OCI-LY3 (cell line): ENCODE results near the gene DOK4.

Source experiments
- H2AFZ ChIP-seq: fragments of 200-600, 300-600 bp; shearing (Covaris generic); 2 replicates; pipeline ENCODE4 v1.6.0; 2014; ENCODE audit warnings: antibody characterized with exemption, low read depth, low read length
- H3K27ac ChIP-seq: fragments of 200-600, 300-600 bp; sonication (generic); 2 replicates; pipeline ENCODE4 v1.5.1; 2014; ENCODE audit warnings: mild to moderate bottlenecking, low read length, moderate library complexity, mixed read lengths
- H3K27me3 ChIP-seq: fragments of 200-600, 300-600 bp; sonication (generic); 2 replicates; pipeline ENCODE4 v1.6.1; 2014; ENCODE audit warnings: low read depth, low read length, mixed read lengths
- H3K36me3 ChIP-seq: fragments of 200-600, 300-600 bp; sonication (generic); replicated peaks from 2 replicates; pipeline ENCODE3; 2014; ENCODE audit warnings: low read depth, low read length, mixed read lengths
- H3K4me1 ChIP-seq: fragments of 300-600, 200-600 bp; sonication (generic); 2 replicates; pipeline ENCODE4 v1.6.1; 2014; ENCODE audit warnings: low read length, mixed read lengths
- H3K4me2 ChIP-seq: fragments of 200-600, 300-600 bp; sonication (generic); 2 replicates; pipeline ENCODE4 v1.6.1; 2014; ENCODE audit warnings: low read length, mixed read lengths
- H3K4me3 ChIP-seq: fragments of 300-600, 200-600 bp; sonication (generic); 2 replicates; pipeline ENCODE4 v1.5.1; 2014; ENCODE audit warnings: antibody characterized with exemption, mild to moderate bottlenecking, low read length, moderate library complexity
- H3K79me2 ChIP-seq: fragments of 300-600, 200-600 bp; shearing (Covaris generic); 2 replicates; pipeline ENCODE4 v1.6.1; 2014; ENCODE audit warnings: mild to moderate bottlenecking, low read length, mixed read lengths
- H3K9ac ChIP-seq: fragments of 300-600, 200-600 bp; shearing (Covaris generic); 2 replicates; pipeline ENCODE4 v1.6.0; 2014; ENCODE audit warnings: mild to moderate bottlenecking, low read length, moderate library complexity
- H3K9me3 ChIP-seq: fragments of 200-600, 300-600 bp; shearing (Covaris generic); 2 replicates; pipeline ENCODE4 v1.6.1; 2014; ENCODE audit warnings: low read length, mixed read lengths; ENCODE audit not compliant: insufficient read depth
- H4K20me1 ChIP-seq: fragments of 200-600, 300-600 bp; sonication (generic); 2 replicates; pipeline ENCODE4 v1.6.1; 2016; ENCODE audit warnings: low read length, mixed read lengths; ENCODE audit not compliant: insufficient read depth
- EZH2phosphoT487 ChIP-seq: fragments of 200-600 bp; shearing (Covaris generic); IDR thresholded peaks from 2 replicates; pipeline ENCODE4 v1.6.1; 2018; ENCODE audit warnings: antibody characterized with exemption, mixed run types, low read depth
- TF ChIP-seq, protein P1 (sequence below): fragments of 200-600, 300-600 bp; sonication (generic); IDR thresholded peaks from 2 replicates; pipeline ENCODE4 v1.5.1; 2014; ENCODE audit warnings: antibody characterized with exemption, low read length, low read depth

The DOK4 gene

DNA sequence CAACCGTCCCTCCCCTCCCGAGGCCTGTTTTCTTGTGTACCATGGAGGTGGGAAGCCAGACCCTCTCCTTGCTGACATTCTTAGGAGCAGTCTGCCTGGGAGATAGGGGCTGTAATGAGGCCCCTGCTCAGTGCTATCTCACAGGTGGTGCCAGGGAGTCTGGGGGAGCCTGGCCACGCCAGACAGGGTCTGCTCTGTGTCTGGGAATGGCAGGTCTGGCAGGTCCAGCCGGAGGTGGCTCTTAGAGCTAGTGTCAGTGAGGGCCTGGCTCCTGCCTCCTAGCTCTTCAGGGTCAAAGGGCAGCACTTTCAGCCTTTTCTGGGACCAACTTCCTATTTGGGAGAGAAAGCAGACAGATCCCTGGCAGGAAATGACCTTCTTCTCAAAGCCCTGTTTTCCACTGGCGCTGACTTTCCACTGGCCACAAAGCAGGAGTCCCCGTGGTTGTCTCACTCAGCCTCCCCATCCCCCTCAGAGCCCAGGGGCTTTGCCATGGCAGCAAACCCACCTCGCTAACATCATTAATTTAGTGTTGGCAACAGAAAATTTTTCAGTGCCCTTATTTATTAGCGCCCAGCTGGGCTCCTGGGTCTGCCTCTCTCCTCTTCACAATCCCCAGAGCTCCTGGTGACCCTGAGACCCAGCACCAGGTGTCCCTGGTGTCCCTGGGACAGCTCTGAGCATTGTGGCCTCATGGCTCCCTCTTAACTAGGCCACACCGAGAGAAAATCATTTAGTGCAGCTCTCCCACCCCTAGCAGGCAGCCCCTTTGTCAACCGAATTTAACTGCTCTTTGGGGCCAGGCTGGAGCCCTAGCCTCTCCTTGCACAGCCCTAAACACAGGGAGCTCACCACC is 24.0 kb upstream of the DOK4 start:
- no peaks in the 10 kb centered on the region for H3K36me3 ChIP-seq
- no peaks in the 10 kb centered on the region for H3K79me2 ChIP-seq
- no peak for TF ChIP-seq EZH2phosphoT487
- TF ChIP-seq, protein P1, sequence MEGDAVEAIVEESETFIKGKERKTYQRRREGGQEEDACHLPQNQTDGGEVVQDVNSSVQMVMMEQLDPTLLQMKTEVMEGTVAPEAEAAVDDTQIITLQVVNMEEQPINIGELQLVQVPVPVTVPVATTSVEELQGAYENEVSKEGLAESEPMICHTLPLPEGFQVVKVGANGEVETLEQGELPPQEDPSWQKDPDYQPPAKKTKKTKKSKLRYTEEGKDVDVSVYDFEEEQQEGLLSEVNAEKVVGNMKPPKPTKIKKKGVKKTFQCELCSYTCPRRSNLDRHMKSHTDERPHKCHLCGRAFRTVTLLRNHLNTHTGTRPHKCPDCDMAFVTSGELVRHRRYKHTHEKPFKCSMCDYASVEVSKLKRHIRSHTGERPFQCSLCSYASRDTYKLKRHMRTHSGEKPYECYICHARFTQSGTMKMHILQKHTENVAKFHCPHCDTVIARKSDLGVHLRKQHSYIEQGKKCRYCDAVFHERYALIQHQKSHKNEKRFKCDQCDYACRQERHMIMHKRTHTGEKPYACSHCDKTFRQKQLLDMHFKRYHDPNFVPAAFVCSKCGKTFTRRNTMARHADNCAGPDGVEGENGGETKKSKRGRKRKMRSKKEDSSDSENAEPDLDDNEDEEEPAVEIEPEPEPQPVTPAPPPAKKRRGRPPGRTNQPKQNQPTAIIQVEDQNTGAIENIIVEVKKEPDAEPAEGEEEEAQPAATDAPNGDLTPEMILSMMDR, result no peak
- H2AFZ ChIP-seq, result no peak overlapping the region
- no peak overlapping the region for H3K4me3 ChIP-seq
- no peaks in the 10 kb centered on the region for H3K9me3 ChIP-seq
- H3K27ac ChIP-seq, result no peak overlapping the region
- H4K20me1 ChIP-seq, result no peaks in the 10 kb centered on the region
- H3K27me3 ChIP-seq, result peaks cover 53% of the 10 kb centered on the region
- H3K4me1 ChIP-seq, result no peaks in the 10 kb centered on the region
- no peak overlapping the region for H3K4me2 ChIP-seq
- no peak overlapping the region for H3K9ac ChIP-seq

DNA sequence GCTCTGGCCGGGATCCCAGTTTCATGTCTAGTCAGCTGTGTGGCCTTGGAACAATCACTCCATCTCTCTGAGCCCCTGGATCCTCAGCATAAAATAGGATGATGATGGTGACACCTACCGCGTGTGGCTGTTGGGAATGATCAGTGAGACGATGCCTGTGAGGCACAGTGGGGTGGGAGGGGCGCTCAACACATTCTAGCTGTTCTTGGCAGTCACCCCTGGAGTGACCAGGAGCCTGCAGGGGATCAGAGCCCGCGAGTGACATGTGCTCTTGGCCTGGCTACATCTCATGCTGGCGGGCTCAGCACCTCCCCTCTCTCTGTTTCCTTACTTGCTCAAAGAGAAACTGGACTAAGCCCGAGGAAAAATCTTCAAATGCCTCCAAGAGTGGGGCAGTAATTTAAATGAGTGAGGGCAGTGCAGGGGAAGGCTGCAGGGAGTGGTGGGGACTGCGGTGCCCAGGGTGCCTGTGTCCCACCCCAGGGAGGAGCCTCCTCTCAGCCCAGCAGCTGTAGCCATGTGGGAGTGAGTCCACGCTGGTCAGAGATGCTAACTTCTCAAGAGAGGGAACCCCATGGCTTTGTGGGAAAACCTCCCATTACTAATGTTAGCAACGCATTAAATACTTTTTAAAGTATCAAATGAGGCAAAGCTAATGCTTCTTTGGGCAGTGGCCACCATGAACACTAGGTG is 23.1 kb upstream of the DOK4 start:
- Histone ChIP-seq H3K79me2 (no peaks in the 10 kb centered on the region), H3K4me1 (no peaks in the 10 kb centered on the region), H2AFZ (no peak overlapping the region), H3K36me3 (no peaks in the 10 kb centered on the region), H4K20me1 (no peaks in the 10 kb centered on the region), H3K9ac (no peak overlapping the region), H3K27ac (no peak overlapping the region), H3K27me3 (peaks cover 61% of the 10 kb centered on the region), H3K4me2 (no peak overlapping the region), H3K9me3 (no peaks in the 10 kb centered on the region), H3K4me3 (no peak overlapping the region)
- TF ChIP-seq, protein P1, result no peak
- no peak for TF ChIP-seq EZH2phosphoT487

DNA sequence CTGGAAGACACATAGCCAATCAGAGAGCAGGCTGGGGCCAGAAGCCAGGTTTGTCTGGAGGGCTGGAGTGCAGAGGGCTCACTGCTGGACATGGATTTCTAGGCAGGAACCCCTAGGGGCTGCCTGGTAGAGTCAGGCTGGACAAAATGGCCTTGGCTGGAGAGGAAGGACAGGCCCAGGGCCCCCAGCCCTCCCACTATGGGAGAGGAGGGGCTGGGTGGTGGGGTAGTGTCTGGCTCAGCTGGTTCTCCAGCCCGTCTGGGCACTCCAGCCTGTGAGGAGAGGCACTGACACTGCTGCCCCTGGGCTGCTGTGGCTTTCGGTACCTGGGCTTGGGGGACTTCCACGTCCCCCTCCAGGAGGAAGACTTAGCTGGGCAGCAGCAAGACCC is 21.7 kb upstream of the DOK4 start:
- Histone ChIP-seq H3K36me3 (no peaks in the 10 kb centered on the region), H3K9me3 (no peaks in the 10 kb centered on the region), H3K4me2 (no peak overlapping the region), H2AFZ (no peak overlapping the region), H3K9ac (no peak overlapping the region), H3K4me3 (no peak overlapping the region), H3K4me1 (no peaks in the 10 kb centered on the region), H3K27me3 (peaks cover 73% of the 10 kb centered on the region), H3K27ac (no peak overlapping the region), H3K79me2 (no peaks in the 10 kb centered on the region), H4K20me1 (no peaks in the 10 kb centered on the region)
- TF ChIP-seq, protein P1, result no peak
- no peak for TF ChIP-seq EZH2phosphoT487

DNA sequence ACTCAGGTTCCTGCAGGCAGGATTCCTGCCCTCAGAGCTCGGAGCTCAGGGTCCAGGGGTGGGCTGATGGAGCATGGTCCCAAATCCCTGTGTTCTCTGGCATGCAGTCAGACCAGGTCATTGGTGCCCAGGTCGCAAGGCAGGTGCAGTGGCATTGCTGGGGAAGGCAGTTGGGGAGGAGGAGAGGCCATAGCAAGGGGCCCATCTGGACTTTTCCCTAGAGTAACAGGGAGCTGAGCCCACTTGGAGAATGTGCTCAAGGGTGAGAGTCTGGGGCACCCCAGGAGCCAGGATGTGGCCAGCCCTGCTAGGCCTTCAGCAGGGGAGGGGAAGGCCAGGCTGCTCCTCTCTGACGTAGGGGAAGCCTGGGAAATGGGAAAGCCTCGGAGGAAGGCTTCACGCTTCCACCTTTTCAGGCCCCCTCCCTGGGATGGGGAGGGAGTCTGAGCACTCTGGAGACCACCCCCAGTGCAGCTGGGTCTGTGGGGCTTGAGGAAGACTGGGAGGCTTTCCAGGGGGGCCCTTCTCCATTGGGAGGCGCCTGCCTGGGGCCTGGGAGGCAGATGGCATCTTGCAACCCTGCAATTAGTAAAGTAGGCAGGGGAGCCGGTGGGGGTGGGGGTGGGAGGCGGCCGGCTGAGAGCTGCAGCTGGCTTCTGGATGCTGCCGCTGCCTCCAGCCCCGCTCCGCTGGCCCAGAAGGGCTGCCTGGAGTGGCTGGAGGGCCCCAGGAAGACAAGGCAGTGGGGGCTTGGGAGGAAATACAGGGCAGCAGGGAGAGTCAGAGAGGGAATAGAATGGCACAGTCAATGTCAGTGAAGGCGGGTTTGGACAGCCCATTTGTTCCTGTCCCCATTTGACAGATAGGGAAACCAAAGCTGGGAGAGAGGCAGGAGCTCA is 21.1 kb upstream of the DOK4 start:
- Histone ChIP-seq H3K9ac (no peak overlapping the region), H3K27ac (no peak overlapping the region), H3K27me3 (peaks cover 70% of the 10 kb centered on the region), H3K9me3 (no peaks in the 10 kb centered on the region), H3K4me2 (no peak overlapping the region), H4K20me1 (no peaks in the 10 kb centered on the region), H3K4me3 (no peak overlapping the region), H3K4me1 (no peaks in the 10 kb centered on the region), H3K36me3 (no peaks in the 10 kb centered on the region), H2AFZ (no peak overlapping the region), H3K79me2 (no peaks in the 10 kb centered on the region)
- TF ChIP-seq EZH2phosphoT487, result no peak
- TF ChIP-seq, protein P1, result no peak
